Common myeloid progenitor, CD34-positive (primary cell): Measurements from ENCODE around the gene SRP9.
"Not testable (repeated sequence)": the region's sequence is repeated elsewhere in the genome, so short reads cannot be mapped to it uniquely, and the experiment has no call there.

Source experiments
- CTCF ChIA-PET: fragments of 350-600 bp; sonication (Branson Sonifier 250); formaldehyde crosslinking; loops from one replicate; lab custom pipeline; 2021; ENCODE audit warnings: antibody characterized with exemption; lab: Charles Lee
- POLR2A ChIA-PET: fragments of 350-600 bp; sonication (Branson Sonifier 250); formaldehyde crosslinking; loops from one replicate; lab custom pipeline; 2021; ENCODE audit warnings: antibody characterized with exemption; lab: Charles Lee
- DNase-seq, 3 donors: peaks; one replicate each; pipeline versions ENCODE4 v3.0.0 to v3.0.0-alpha.2; 2013
- H3K27ac ChIP-seq, 2 experiments: 1 replicate in 1 of 2; 2 replicates in 1 of 2; pipeline ENCODE4 v1.7.0; 2013; ENCODE audit warnings: inconsistent platforms in 2 of 2, low read length in 2 of 2, mild to moderate bottlenecking in 2 of 2, low read depth in 1 of 2, moderate library complexity in 1 of 2; ENCODE audit not compliant: severe bottlenecking in 2 of 2, insufficient read depth in 1 of 2, poor library complexity in 1 of 2
- H3K27me3 ChIP-seq, 5 experiments: replicated peaks in 2 of 5; 1 replicate in 3 of 5; 2 replicates in 2 of 5; pipeline versions ENCODE4 v1.6.1 to v1.7.0; 2013; ENCODE audit warnings: low read length in 4 of 5, mild to moderate bottlenecking in 2 of 5, moderate library complexity in 2 of 5, inconsistent platforms in 1 of 5; ENCODE audit not compliant: insufficient read depth in 5 of 5, control insufficient read depth in 4 of 5
- H3K36me3 ChIP-seq, 4 experiments: 1 replicate in 2 of 4; 2 replicates in 2 of 4; pipeline versions ENCODE4 v1.6.1 to v1.7.0; 2013; ENCODE audit warnings: low read length in 3 of 4, control low read depth in 1 of 4, mild to moderate bottlenecking in 1 of 4; ENCODE audit not compliant: control insufficient read depth in 4 of 4, insufficient read depth in 4 of 4
- H3K4me1 ChIP-seq, 4 experiments: 1 replicate in 3 of 4; 2 replicates in 1 of 4; pipeline versions ENCODE4 v1.6.1 to v1.7.1; 2013; ENCODE audit warnings: low read length in 3 of 4, mild to moderate bottlenecking in 3 of 4, control low read depth in 1 of 4, inconsistent platforms in 1 of 4, moderate library complexity in 1 of 4; ENCODE audit not compliant: control insufficient read depth in 4 of 4, insufficient read depth in 4 of 4; ENCODE audit errors: control extremely low read depth in 1 of 4
- H3K4me3 ChIP-seq, 7 experiments: 1 replicate in 4 of 7; 2 replicates in 3 of 7; pipeline versions ENCODE4 v1.5.1 to v1.7.0; 2013; ENCODE audit warnings: mild to moderate bottlenecking in 7 of 7, low read length in 6 of 7, moderate library complexity in 6 of 7, inconsistent platforms in 2 of 7, low read depth in 2 of 7, control low read depth in 1 of 7; ENCODE audit not compliant: insufficient read depth in 4 of 7, control insufficient read depth in 1 of 7; ENCODE audit errors: extremely low read depth in 1 of 7
- H3K9me3 ChIP-seq, 5 experiments: 1 replicate in 4 of 5; 2 replicates in 1 of 5; pipeline versions ENCODE4 v1.6.1 to v1.7.1; 2013; ENCODE audit warnings: low read length in 4 of 5, mild to moderate bottlenecking in 2 of 5, inconsistent platforms in 1 of 5, low read depth in 1 of 5, moderate library complexity in 1 of 5; ENCODE audit not compliant: control insufficient read depth in 4 of 5, insufficient read depth in 2 of 5; ENCODE audit errors: control extremely low read depth in 1 of 5
- WGBS: methylation state at CpG from one replicate; pipeline ENCODE4 v1.1.5; 2013; ENCODE audit not compliant: insufficient coverage; 5-methylcytosine and 5-hydroxymethylcytosine counted together

The SRP9 gene

GRCh38 chr1:225825607-225826007 lies 48.0 kb downstream of the SRP9 start:
- WGBS: 92% methylated on average over 6 of the region's 7 CpGs
- H3K27me3 ChIP-seq: no peaks in the 10 kb centered on the region
- CTCF ChIA-PET: interaction anchor here (0.8 to 1.2 kb wide), 3 partner anchors 9 to 20 kb away, joined by 3 to 4 read pairs (median 3); no protein-coding TSS in a partner anchor
- H3K27ac ChIP-seq: no peak overlapping the region
- no peaks in the 10 kb centered on the region for H3K4me1 ChIP-seq
- H3K9me3 ChIP-seq: no peaks in the 10 kb centered on the region
- no peak for DNase-seq
- H3K4me3 ChIP-seq: no peak overlapping the region
- POLR2A ChIA-PET: interaction anchor here (1.6 kb wide), 1 partner anchor 72 kb away, joined by 3 read pairs; no protein-coding TSS in a partner anchor
- no peaks in the 10 kb centered on the region for H3K36me3 ChIP-seq

GRCh38 chr1:225827076-225827475 lies 49.5 kb downstream of the SRP9 start:
- Histone ChIP-seq H3K9me3 (no peaks in the 10 kb centered on the region), H3K4me3 (no peak overlapping the region), H3K36me3 (no peaks in the 10 kb centered on the region), H3K27ac (no peak overlapping the region), H3K27me3 (no peaks in the 10 kb centered on the region), H3K4me1 (no peaks in the 10 kb centered on the region)
- ChIA-PET CTCF (interaction anchor here (0.9 to 1.0 kb wide), 2 partner anchors 17 to 24 kb away, joined by 3 read pairs; partner anchors contain the start of gene EPHX1), POLR2A (no interaction called here)
- WGBS: 89% methylated on average over 8 of the region's 8 CpGs
- no peak for DNase-seq

GRCh38 chr1:225828706-225829345 lies 51.2 kb downstream of the SRP9 start:
- 96% methylated on average over 10 of the region's 14 CpGs for WGBS
- DNase-seq: no peak
- H3K4me1 ChIP-seq: no peaks in the 10 kb centered on the region
- POLR2A ChIA-PET: no interaction called here
- CTCF ChIA-PET: interaction anchor here (0.6 to 1.3 kb wide), 4 partner anchors 9 to 355 kb away, joined by 3 to 4 read pairs (median 3); no protein-coding TSS in a partner anchor
- H3K27ac ChIP-seq: no peak overlapping the region
- H3K9me3 ChIP-seq: no peaks in the 10 kb centered on the region
- H3K4me3 ChIP-seq: no peak overlapping the region
- H3K27me3 ChIP-seq: no peaks in the 10 kb centered on the region
- H3K36me3 ChIP-seq: no peaks in the 10 kb centered on the region

DNA sequence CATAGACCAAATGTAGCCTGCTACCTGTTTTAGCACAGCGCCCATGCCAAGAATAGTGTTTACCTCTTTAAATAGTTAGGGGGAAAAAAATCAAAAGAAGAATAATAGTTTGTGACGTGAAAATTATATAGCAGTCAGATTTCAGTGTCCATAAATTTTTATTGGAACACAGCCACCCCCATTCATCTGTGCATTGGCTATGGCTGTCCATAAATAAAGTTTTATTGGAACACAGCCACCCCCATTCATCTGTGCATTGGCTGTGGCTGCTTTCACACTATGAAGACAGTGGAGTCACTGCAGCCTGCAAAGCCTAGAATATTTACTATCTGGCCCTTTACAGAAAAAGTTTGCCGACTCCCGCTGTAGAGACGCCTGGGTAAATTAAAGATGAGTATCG lies 53.2 kb downstream of the SRP9 start:
- CTCF ChIA-PET: no interaction called here

GRCh38 chr1:225834417-225835329 lies 57.0 kb downstream of the SRP9 start:
- H3K36me3 ChIP-seq: no peaks in the 10 kb centered on the region
- DNase-seq: no peak
- WGBS: 95% methylated on average over 5 of the region's 7 CpGs
- H3K9me3 ChIP-seq: no peaks in the 10 kb centered on the region
- no peaks in the 10 kb centered on the region for H3K4me1 ChIP-seq
- H3K4me3 ChIP-seq: no peak overlapping the region
- no peak overlapping the region for H3K27ac ChIP-seq
- no peaks in the 10 kb centered on the region for H3K27me3 ChIP-seq
- ChIA-PET POLR2A (interaction anchor here (0.6 to 0.7 kb wide), 2 partner anchors 277 to 303 kb away, joined by 3 to 4 read pairs; no protein-coding TSS in a partner anchor), CTCF (interaction anchor here (0.7 to 1.4 kb wide), 3 partner anchors 9 to 475 kb away, joined by 3 read pairs; no protein-coding TSS in a partner anchor)

More for the DNA sequence above, 53.2 kb downstream of the SRP9 start:
- H3K4me1 ChIP-seq: no peaks in the 10 kb centered on the region
- H3K9me3 ChIP-seq: no peaks in the 10 kb centered on the region
- DNase-seq: no peak
- no peak overlapping the region for H3K27ac ChIP-seq
- POLR2A ChIA-PET: no interaction called here
- H3K27me3 ChIP-seq: no peaks in the 10 kb centered on the region
- H3K4me3 ChIP-seq: no peak overlapping the region
- no peaks in the 10 kb centered on the region for H3K36me3 ChIP-seq
- WGBS: 97% methylated on average over 5 of the region's 6 CpGs

GRCh38 chr1:225835856-225836255 lies 58.2 kb downstream of the SRP9 start:
- H3K27ac ChIP-seq: no peak overlapping the region
- POLR2A ChIA-PET: no interaction called here
- no peaks in the 10 kb centered on the region for H3K27me3 ChIP-seq
- CTCF ChIA-PET: no interaction called here
- no peak overlapping the region for H3K4me3 ChIP-seq
- no peak for DNase-seq
- no peaks in the 10 kb centered on the region for H3K36me3 ChIP-seq
- no peaks in the 10 kb centered on the region for H3K4me1 ChIP-seq
- H3K9me3 ChIP-seq: no peaks in the 10 kb centered on the region
- WGBS: 96% methylated on average over 3 of the region's 3 CpGs

GRCh38 chr1:225836296-225836695 lies 58.7 kb downstream of the SRP9 start:
- H3K4me1 ChIP-seq, POLR2A ChIA-PET, H3K27ac ChIP-seq, H3K9me3 ChIP-seq, H3K36me3 ChIP-seq, DNase-seq, CTCF ChIA-PET, H3K4me3 ChIP-seq, H3K27me3 ChIP-seq: not testable (repeated sequence)
- 92% methylated on average over 2 of the region's 4 CpGs for WGBS
